Activated CD8-positive, alpha-beta memory T cell treated with anti-CD3 and anti-CD28 coated beads for 36 hours (primary cell): ENCODE measurements around the gene UGT1A9. TPM values are rescaled to one million over a fixed set of nuclear protein-coding genes. Genes with fewer than 3 reads are reported as not detected.

Source experiments
- CTCF ChIA-PET: fragments of 350-600 bp; sonication (Branson Sonifier 250); formaldehyde crosslinking; loops from one replicate; lab custom pipeline; 2021; ENCODE audit warnings: antibody characterized with exemption; lab: Charles Lee
- POLR2A ChIA-PET: fragments of 350-600 bp; sonication (Branson Sonifier 250); formaldehyde crosslinking; loops from one replicate; lab custom pipeline; 2021; ENCODE audit warnings: antibody characterized with exemption; lab: Charles Lee
- total RNA-seq, 2 experiments: library from RNA; stranded (reverse); gene quantifications; one replicate each; pipeline ENCODE4 v1.2.3, GENCODE V29; 2021

Gene UGT1A9
- total RNA-seq, 2 experiments from 2014 or later: not detected

- ChIA-PET POLR2A (interaction anchor here (0.6 kb wide), 1 partner anchor 743 kb away, joined by 10 read pairs; no protein-coding TSS in a partner anchor), CTCF (no interaction called here)
These were observed 150.5 kb downstream of the UGT1A9 start for GRCh38 chr2:233822101-233822771.

Other genes with a start within 250 kb of the UGT1A9 start
- 10 to 100 TPM; 14.5 to 15.1 TPM for gene USP40, start 105.1 kb upstream of the UGT1A9 start, total RNA-seq
- gene UGT1A8, start 54.3 kb upstream of the UGT1A9 start, total RNA-seq: not detected
- gene UGT1A10, start 35.5 kb upstream of the UGT1A9 start, total RNA-seq: not detected
- gene UGT1A7, start 10.0 kb downstream of the UGT1A9 start, total RNA-seq: not detected
- gene UGT1A6, start 21.0 kb downstream of the UGT1A9 start, total RNA-seq: not detected
- not detected for gene UGT1A5, start 41.0 kb downstream of the UGT1A9 start, total RNA-seq
- gene UGT1A4, start 46.8 kb downstream of the UGT1A9 start, total RNA-seq: not detected
- gene UGT1A3, start 57.1 kb downstream of the UGT1A9 start, total RNA-seq: not detected
- gene UGT1A1, start 88.4 kb downstream of the UGT1A9 start, total RNA-seq: not detected
- gene MROH2A, start 106.4 kb downstream of the UGT1A9 start, total RNA-seq: not detected
- gene HJURP, start 182.6 kb downstream of the UGT1A9 start, total RNA-seq: 10 to 100 TPM; 49.9 to 53.9 TPM
- gene TRPM8, start 245.5 kb downstream of the UGT1A9 start, total RNA-seq: not detected